IMR-90 (cell line): ENCODE measurements around the gene NFIA.

Source experiments
- BHLHE40 ChIP-seq: fragments of 150-350 bp; IDR thresholded peaks from 2 replicates; pipeline ENCODE4 v1.6.1; 2016; ENCODE audit warnings: mild to moderate bottlenecking, low read depth, low read length
- CEBPB ChIP-seq: IDR thresholded peaks from 2 replicates; pipeline ENCODE4 v1.6.1; 2012; ENCODE audit warnings: low read depth, low read length, improper control_type of control experiment
- CHD1 ChIP-seq: IDR thresholded peaks from 2 replicates; pipeline ENCODE4 v1.6.1; 2012; ENCODE audit warnings: low read depth, low read length, improper control_type of control experiment
- MAZ ChIP-seq: IDR thresholded peaks from 2 replicates; pipeline ENCODE4 v1.6.1; 2012; ENCODE audit warnings: low read depth, mild to moderate bottlenecking, low read length, improper control_type of control experiment, moderate library complexity, borderline replicate concordance
- MXI1 ChIP-seq: IDR thresholded peaks from 2 replicates; pipeline ENCODE4 v1.6.1; 2012; ENCODE audit warnings: low read depth, mild to moderate bottlenecking, low read length, moderate library complexity, borderline replicate concordance
- NFE2L2 ChIP-seq: fragments of 150-350 bp; IDR thresholded peaks from 2 replicates; pipeline ENCODE4 v1.6.1; 2016; ENCODE audit warnings: low read depth, mild to moderate bottlenecking, low read length
- POLR2A ChIP-seq: IDR thresholded peaks from 2 replicates; pipeline ENCODE4 v1.6.1; 2012; ENCODE audit warnings: mild to moderate bottlenecking, low read depth, low read length
- RAD21 ChIP-seq: IDR thresholded peaks from 2 replicates; pipeline ENCODE4 v1.6.1; 2012; ENCODE audit warnings: low read length, improper control_type of control experiment
- RCOR1 ChIP-seq: IDR thresholded peaks from 2 replicates; pipeline ENCODE4 v1.6.1; 2012; ENCODE audit warnings: mild to moderate bottlenecking, low read length, improper control_type of control experiment; ENCODE audit not compliant: insufficient replicate concordance
- RFX5 ChIP-seq: IDR thresholded peaks from 2 replicates; pipeline ENCODE4 v1.8.0; 2012; ENCODE audit warnings: low read depth, mild to moderate bottlenecking, low read length, moderate library complexity
- TF ChIP-seq, protein P1 (sequence below): conservative IDR thresholded peaks from 2 replicates; pipeline ENCODE4 v1.5.1; 2012; ENCODE audit warnings: mild to moderate bottlenecking, low read depth, low read length, improper control_type of control experiment
- TF ChIP-seq, protein P2 (sequence below): fragments of 150-350 bp; IDR thresholded peaks from 2 replicates; pipeline ENCODE4 v1.6.1; 2017; ENCODE audit warnings: mild to moderate bottlenecking, antibody characterized with exemption, low read length, low read depth
- TF ChIP-seq, protein P3 (sequence below): fragments of 150-350 bp; IDR thresholded peaks from 2 replicates; pipeline ENCODE4 v1.6.1; 2016; ENCODE audit warnings: low read depth, mild to moderate bottlenecking, low read length, moderate library complexity, borderline replicate concordance

DNA sequence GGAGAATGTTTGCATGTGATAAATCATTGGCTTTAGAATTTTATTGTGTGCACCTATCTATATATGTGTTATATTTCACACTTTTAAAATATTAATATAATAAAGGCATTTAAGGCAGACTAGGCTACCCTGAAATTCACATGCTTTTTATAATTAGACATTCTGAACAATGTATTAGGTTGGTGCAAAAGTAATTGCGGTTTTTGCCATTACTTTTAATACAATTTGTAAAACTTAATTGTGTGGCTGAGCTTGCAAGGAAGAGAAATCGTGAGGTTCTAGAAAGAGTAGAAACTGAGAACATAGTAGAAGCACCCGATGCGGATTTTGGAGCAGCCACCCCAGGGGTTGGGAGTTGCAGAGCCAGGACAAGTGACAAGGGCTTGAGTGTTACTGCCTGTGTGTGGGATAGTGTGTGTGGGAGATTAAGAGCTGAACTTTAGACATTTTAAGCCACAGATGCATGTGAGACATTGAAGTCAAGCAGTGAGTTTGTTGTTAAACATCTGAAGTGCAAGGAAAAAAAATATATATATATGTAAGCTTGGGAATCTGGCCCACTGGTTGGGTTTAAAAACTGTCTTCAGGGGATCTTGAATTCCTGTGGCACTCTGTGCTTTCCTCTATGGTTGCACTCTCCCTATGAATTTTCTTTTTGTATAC, 398.0 kb downstream of the NFIA start:
- TF ChIP-seq, protein P1, sequence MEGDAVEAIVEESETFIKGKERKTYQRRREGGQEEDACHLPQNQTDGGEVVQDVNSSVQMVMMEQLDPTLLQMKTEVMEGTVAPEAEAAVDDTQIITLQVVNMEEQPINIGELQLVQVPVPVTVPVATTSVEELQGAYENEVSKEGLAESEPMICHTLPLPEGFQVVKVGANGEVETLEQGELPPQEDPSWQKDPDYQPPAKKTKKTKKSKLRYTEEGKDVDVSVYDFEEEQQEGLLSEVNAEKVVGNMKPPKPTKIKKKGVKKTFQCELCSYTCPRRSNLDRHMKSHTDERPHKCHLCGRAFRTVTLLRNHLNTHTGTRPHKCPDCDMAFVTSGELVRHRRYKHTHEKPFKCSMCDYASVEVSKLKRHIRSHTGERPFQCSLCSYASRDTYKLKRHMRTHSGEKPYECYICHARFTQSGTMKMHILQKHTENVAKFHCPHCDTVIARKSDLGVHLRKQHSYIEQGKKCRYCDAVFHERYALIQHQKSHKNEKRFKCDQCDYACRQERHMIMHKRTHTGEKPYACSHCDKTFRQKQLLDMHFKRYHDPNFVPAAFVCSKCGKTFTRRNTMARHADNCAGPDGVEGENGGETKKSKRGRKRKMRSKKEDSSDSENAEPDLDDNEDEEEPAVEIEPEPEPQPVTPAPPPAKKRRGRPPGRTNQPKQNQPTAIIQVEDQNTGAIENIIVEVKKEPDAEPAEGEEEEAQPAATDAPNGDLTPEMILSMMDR = no peak
- TF ChIP-seq, protein P2, sequence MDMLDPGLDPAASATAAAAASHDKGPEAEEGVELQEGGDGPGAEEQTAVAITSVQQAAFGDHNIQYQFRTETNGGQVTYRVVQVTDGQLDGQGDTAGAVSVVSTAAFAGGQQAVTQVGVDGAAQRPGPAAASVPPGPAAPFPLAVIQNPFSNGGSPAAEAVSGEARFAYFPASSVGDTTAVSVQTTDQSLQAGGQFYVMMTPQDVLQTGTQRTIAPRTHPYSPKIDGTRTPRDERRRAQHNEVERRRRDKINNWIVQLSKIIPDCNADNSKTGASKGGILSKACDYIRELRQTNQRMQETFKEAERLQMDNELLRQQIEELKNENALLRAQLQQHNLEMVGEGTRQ = no peak
- TF ChIP-seq RAD21 (no peak), MXI1 (no peak), RFX5 (no peak), POLR2A (no peak), RCOR1 (no peak), BHLHE40 (no peak), CEBPB (no peak), CHD1 (no peak), MAZ (no peak), NFE2L2 (no peak)
- TF ChIP-seq, protein P3, sequence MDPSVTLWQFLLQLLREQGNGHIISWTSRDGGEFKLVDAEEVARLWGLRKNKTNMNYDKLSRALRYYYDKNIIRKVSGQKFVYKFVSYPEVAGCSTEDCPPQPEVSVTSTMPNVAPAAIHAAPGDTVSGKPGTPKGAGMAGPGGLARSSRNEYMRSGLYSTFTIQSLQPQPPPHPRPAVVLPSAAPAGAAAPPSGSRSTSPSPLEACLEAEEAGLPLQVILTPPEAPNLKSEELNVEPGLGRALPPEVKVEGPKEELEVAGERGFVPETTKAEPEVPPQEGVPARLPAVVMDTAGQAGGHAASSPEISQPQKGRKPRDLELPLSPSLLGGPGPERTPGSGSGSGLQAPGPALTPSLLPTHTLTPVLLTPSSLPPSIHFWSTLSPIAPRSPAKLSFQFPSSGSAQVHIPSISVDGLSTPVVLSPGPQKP = no peak
